Transverse colon (tissue), 4 donors: Measurements from ENCODE around the gene RBAK.

Source experiments
- CTCF ChIP-seq, 5 experiments: fragments of 200-600 bp in 3 of 5; fragments of 450-650 bp in 2 of 5; sonication (generic) in 3 of 5; IDR thresholded peaks; 1 replicate in 2 of 5; 2 replicates in 3 of 5; pipeline ENCODE4 v1.5.1; 2016 to 2017; ENCODE audit warnings: antibody characterized with exemption in 5 of 5, inconsistent platforms in 3 of 5, mild to moderate bottlenecking in 2 of 5, moderate library complexity in 1 of 5
- POLR2A ChIP-seq: fragments of 450-650 bp; IDR thresholded peaks from one replicate; pipeline ENCODE4 v1.6.1; 2016; ENCODE audit warnings: antibody characterized with exemption, mild to moderate bottlenecking, moderate library complexity
- POLR2AphosphoS5 ChIP-seq, 3 donors: sonication (generic); formaldehyde crosslinking; IDR thresholded peaks; one replicate each; pipeline ENCODE4 v1.6.1; 2016; ENCODE audit warnings: antibody characterized with exemption in 3 of 3

- TF ChIP-seq CTCF (IDR thresholded peaks at IDR 0.05), result no peak
- no peak for TF ChIP-seq POLR2AphosphoS5 (IDR thresholded peaks at IDR 0.05)
- no peak for TF ChIP-seq POLR2A
Observed at GRCh38 chr7:5036446-5036845, 9.2 kb upstream of the RBAK start.
